Activated naive CD4-positive, alpha-beta T cell (primary cell): ENCODE measurements around the gene ZCCHC3.
A peak's percentile ranks its signal among the peaks of the same experiment; 100 is the strongest.

Source experiments
- DNase-seq, 4 experiments: peaks; one replicate each; lab custom pipeline; 2025; lab: John Stamatoyannopoulos, UW

The ZCCHC3 gene

GRCh38 chr20:346640-347316 is 49.4 kb downstream of the ZCCHC3 start, which contains the start of gene NRSN2:
NRSN2 (plus strand) TSS chr20:347111; CDS start chr20:349644, 2,533 bp downstream.
- DNase-seq, result no peak

- DNase-seq, result no peak
These were observed 49.9 kb downstream of the ZCCHC3 start for GRCh38 chr20:347317-347639.

GRCh38 chr20:347640-348484 is 50.5 kb downstream of the ZCCHC3 start:
- peak in 1 of 4 experiments; percentile 29 for DNase-seq

- no peak for DNase-seq
These were observed 51.8 kb downstream of the ZCCHC3 start for GRCh38 chr20:348972-349841.
